ENCODE results near the gene SRSF4. TPM values are rescaled to one million over a fixed set of nuclear protein-coding genes. Genes with fewer than 3 reads are reported as not detected.

Gene SRSF4
- total and polyA plus RNA-seq, 2 donors (not counting 1 experiment from before 2014, with no cell fraction given): 48.4 to 93.5 TPM

GRCh38 chr1:29202053-29202452 lies 20.4 kb upstream of the SRSF4 start:
- CTCF ChIA-PET: interaction anchor here (0.7 to 5.9 kb wide), 43 partner anchors 11 to 842 kb away, joined by 3 to 112 read pairs (median 4); partner anchors contain the start of genes SRSF4, TMEM200B and YTHDF2
- no peak for TF ChIP-seq EZH2 (IDR thresholded peaks at IDR 0.05; ENCODE audit: borderline replicate concordance, insufficient read depth, low read depth, low read length, poor library complexity, severe bottlenecking)
- TF ChIP-seq CTCF (IDR thresholded peaks at IDR 0.05): no peak
- POLR2A ChIA-PET: interaction anchor here (0.8 kb wide), 1 partner anchor 20 kb away, joined by 3 read pairs; the partner anchor contains the start of gene SRSF4
- no peak overlapping the region for H3K27ac Mint-ChIP-seq
- WGBS (ENCODE audit: insufficient coverage): 100% methylated on average over 1 of the region's 1 CpG
- H3K36me3 ChIP-seq (replicated peaks in 1 of 2; ENCODE audit: control extremely low read depth in 1 of 2, control insufficient read depth in 1 of 2, extremely low read depth in 1 of 2, insufficient read depth in 2 of 2, low read length in 1 of 2): peaks cover 0 to 20% of the 10 kb centered on the region in 2 experiments
- no peaks in the 10 kb centered on the region for H3K9me3 ChIP-seq (ENCODE audit: control extremely low read depth in 1 of 3, control insufficient read depth in 2 of 3, insufficient read depth in 1 of 3, low read length in 2 of 3)
- H4K20me1 ChIP-seq (ENCODE audit: control insufficient read depth, insufficient read depth, low read length, poor library complexity, severe bottlenecking): peaks cover 6% of the 10 kb centered on the region
- peaks cover 0 to 4% of the 10 kb centered on the region in 2 donors for H3K4me1 ChIP-seq (ENCODE audit: control insufficient read depth in 2 of 2, insufficient read depth in 2 of 2, low read length in 2 of 2)
- H3K79me2 ChIP-seq (ENCODE audit: control insufficient read depth, insufficient read depth, low read length): no peaks in the 10 kb centered on the region
- H2AFZ ChIP-seq (ENCODE audit: insufficient read depth, low read depth, low read length, poor library complexity, severe bottlenecking): no peak overlapping the region
- no peaks in the 10 kb centered on the region for H3K27me3 Mint-ChIP-seq
- no peak overlapping the region for H3K4me3 ChIP-seq (ENCODE audit: control extremely low read depth in 1 of 5, extremely low read depth in 1 of 5, insufficient read depth in 1 of 5, low read depth in 2 of 5, low read length in 4 of 5)
- no peaks in the 10 kb centered on the region for H3K9me3 Mint-ChIP-seq (ENCODE audit: insufficient read depth)
- H3K9ac ChIP-seq (ENCODE audit: low read length): no peak overlapping the region
- H3K4me3 Mint-ChIP-seq: no peak overlapping the region
- ATAC-seq (ENCODE audit: low read depth) (no peak), DNase-seq (no peak)
- H3K27me3 ChIP-seq (replicated peaks in 1 of 4; ENCODE audit: control extremely low read depth in 1 of 4, control insufficient read depth in 3 of 4, insufficient read depth in 4 of 4, low read length in 3 of 4): no peaks in the 10 kb centered on the region
- H3K4me2 ChIP-seq (replicated peaks; ENCODE audit: low read depth, low read length, poor library complexity, severe bottlenecking): no peak overlapping the region
- intact Hi-C loops (cut with micrococcal nuclease): loop anchor here (2.0 kb wide), 1 partner anchor 167 kb away; no protein-coding TSS in a partner anchor
- H3K27ac ChIP-seq (ENCODE audit: low read length in 2 of 2): no peak overlapping the region
- H3K4me1 Mint-ChIP-seq: peaks cover 2% of the 10 kb centered on the region

DNA sequence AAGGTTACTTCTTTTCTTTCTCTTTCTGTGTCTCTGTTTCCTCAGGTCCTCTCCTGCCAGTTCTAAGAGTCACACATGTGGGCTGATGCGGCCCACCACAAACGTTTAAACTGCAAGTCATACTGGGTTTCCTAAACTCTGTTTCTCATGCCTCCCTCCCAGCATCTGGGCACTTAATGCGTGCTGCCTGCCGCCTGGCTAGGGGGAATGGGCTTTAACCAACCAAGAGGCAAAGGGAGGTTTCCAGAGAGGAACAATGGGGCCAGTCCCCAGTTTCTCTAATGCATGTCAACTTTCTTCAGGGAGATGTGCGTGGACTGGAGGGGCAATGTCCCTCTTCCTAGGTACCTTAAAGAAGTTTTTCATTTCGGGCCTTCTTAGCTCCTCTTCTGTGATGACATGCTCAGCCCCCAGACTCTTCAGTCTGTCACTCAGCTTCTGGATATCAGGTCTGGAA lies 19.9 kb upstream of the SRSF4 start:
- no peaks in the 10 kb centered on the region for H3K79me2 ChIP-seq (ENCODE audit: control insufficient read depth, insufficient read depth, low read length)
- Mint-ChIP-seq H3K4me3 (no peak overlapping the region), H3K9me3 (ENCODE audit: insufficient read depth) (no peaks in the 10 kb centered on the region), H3K4me1 (peaks cover 2% of the 10 kb centered on the region), H3K27ac (no peak overlapping the region), H3K27me3 (no peaks in the 10 kb centered on the region)
- no peak for TF ChIP-seq CTCF (IDR thresholded peaks at IDR 0.05)
- TF ChIP-seq EZH2 (IDR thresholded peaks at IDR 0.05; ENCODE audit: borderline replicate concordance, insufficient read depth, low read depth, low read length, poor library complexity, severe bottlenecking): no peak
- no peak overlapping the region for H3K27ac ChIP-seq (ENCODE audit: low read length in 2 of 2)
- peaks cover 6% of the 10 kb centered on the region for H4K20me1 ChIP-seq (ENCODE audit: control insufficient read depth, insufficient read depth, low read length, poor library complexity, severe bottlenecking)
- no peaks in the 10 kb centered on the region for H3K27me3 ChIP-seq (replicated peaks in 1 of 4; ENCODE audit: control extremely low read depth in 1 of 4, control insufficient read depth in 3 of 4, insufficient read depth in 4 of 4, low read length in 3 of 4)
- intact Hi-C loops (cut with micrococcal nuclease): loop anchor here (2.0 kb wide), 1 partner anchor 167 kb away; no protein-coding TSS in a partner anchor
- ATAC-seq (ENCODE audit: low read depth): no peak
- peaks cover 0 to 4% of the 10 kb centered on the region in 2 donors for H3K4me1 ChIP-seq (ENCODE audit: control insufficient read depth in 2 of 2, insufficient read depth in 2 of 2, low read length in 2 of 2)
- H3K9me3 ChIP-seq (ENCODE audit: control extremely low read depth in 1 of 3, control insufficient read depth in 2 of 3, insufficient read depth in 1 of 3, low read length in 2 of 3): no peaks in the 10 kb centered on the region
- WGBS (ENCODE audit: insufficient coverage): 90% methylated on average over 6 of the region's 6 CpGs
- no peak overlapping the region for H2AFZ ChIP-seq (ENCODE audit: insufficient read depth, low read depth, low read length, poor library complexity, severe bottlenecking)
- POLR2A ChIA-PET: interaction anchor here (0.8 kb wide), 1 partner anchor 19 kb away, joined by 3 read pairs; the partner anchor contains the start of gene SRSF4
- no peak overlapping the region for H3K4me2 ChIP-seq (replicated peaks; ENCODE audit: low read depth, low read length, poor library complexity, severe bottlenecking)
- H3K4me3 ChIP-seq (ENCODE audit: control extremely low read depth in 1 of 5, extremely low read depth in 1 of 5, insufficient read depth in 1 of 5, low read depth in 2 of 5, low read length in 4 of 5): no peak overlapping the region
- H3K36me3 ChIP-seq (replicated peaks in 1 of 2; ENCODE audit: control extremely low read depth in 1 of 2, control insufficient read depth in 1 of 2, extremely low read depth in 1 of 2, insufficient read depth in 2 of 2, low read length in 1 of 2): peaks cover 0 to 20% of the 10 kb centered on the region in 2 experiments
- no peak overlapping the region for H3K9ac ChIP-seq (ENCODE audit: low read length)
- no peak for DNase-seq
- CTCF ChIA-PET: interaction anchor here (0.6 to 5.9 kb wide), 28 partner anchors 10 to 842 kb away, joined by 3 to 112 read pairs (median 5); partner anchors contain the start of gene SRSF4
